ENCODE data around the gene CAMK2B.
"Not testable (repeated sequence)": the region's sequence is repeated elsewhere in the genome, so short reads cannot be mapped to it uniquely, and the experiment has no call there.

CAMK2B gene

GRCh38 chr7:44188480-44189225 lies 136.7 kb downstream of the CAMK2B start:
- no peak for DNase-seq

GRCh38 chr7:44187636-44188416 lies 137.6 kb downstream of the CAMK2B start:
- no peak for DNase-seq

GRCh38 chr7:44186736-44187135 lies 138.7 kb downstream of the CAMK2B start:
- DNase-seq: no peak

GRCh38 chr7:44185729-44186128 lies 139.7 kb downstream of the CAMK2B start:
- DNase-seq: no peak

GRCh38 chr7:44184873-44185446 lies 140.4 kb downstream of the CAMK2B start:
- DNase-seq: no peak

GRCh38 chr7:44184206-44184872 lies 141.1 kb downstream of the CAMK2B start:
- DNase-seq: peak; percentile 56

- DNase-seq: peak; percentile 51
Observed at GRCh38 chr7:44183386-44183785, 142.0 kb downstream of the CAMK2B start.

GRCh38 chr7:44182827-44183226 lies 142.6 kb downstream of the CAMK2B start:
- DNase-seq: no peak

GRCh38 chr7:44180631-44181030 lies 144.8 kb downstream of the CAMK2B start:
- DNase-seq: peak; percentile 8

- peak; percentile 18 for DNase-seq
Observed at GRCh38 chr7:44177570-44178131, 147.7 kb downstream of the CAMK2B start.

GRCh38 chr7:44176486-44176885 lies 148.9 kb downstream of the CAMK2B start:
- no peak for DNase-seq

- no peak for DNase-seq
Observed at GRCh38 chr7:44175730-44176129, 149.7 kb downstream of the CAMK2B start.

GRCh38 chr7:44174694-44174948 lies 150.8 kb downstream of the CAMK2B start:
- not testable (repeated sequence) for DNase-seq

GRCh38 chr7:44173911-44174693 lies 151.3 kb downstream of the CAMK2B start:
- no peak for DNase-seq

GRCh38 chr7:44172803-44173424 lies 152.5 kb downstream of the CAMK2B start:
- peak; percentile 5 for DNase-seq

- no peak for DNase-seq
Observed at GRCh38 chr7:44172352-44172751, 153.0 kb downstream of the CAMK2B start.

GRCh38 chr7:44171901-44172300 lies 153.5 kb downstream of the CAMK2B start:
- DNase-seq: not testable (repeated sequence)

- no peak for DNase-seq
Observed at GRCh38 chr7:44167920-44168319, 157.5 kb downstream of the CAMK2B start.
